AML-193 (cell line): ENCODE data around the gene KMT2B.
"Not testable (repeated sequence)": the region's sequence is repeated elsewhere in the genome, so short reads cannot be mapped to it uniquely, and the experiment has no call there.

Experiments
- DNase-seq, 2 experiments: peaks; one replicate each; lab custom pipeline; 2025; lab: John Stamatoyannopoulos, UW

The KMT2B gene

GRCh38 chr19:35710784-35711723, 6.7 kb upstream of the KMT2B start:
- DNase-seq = no peak

GRCh38 chr19:35712567-35713505, 5.0 kb upstream of the KMT2B start:
- no peak for DNase-seq

DNA sequence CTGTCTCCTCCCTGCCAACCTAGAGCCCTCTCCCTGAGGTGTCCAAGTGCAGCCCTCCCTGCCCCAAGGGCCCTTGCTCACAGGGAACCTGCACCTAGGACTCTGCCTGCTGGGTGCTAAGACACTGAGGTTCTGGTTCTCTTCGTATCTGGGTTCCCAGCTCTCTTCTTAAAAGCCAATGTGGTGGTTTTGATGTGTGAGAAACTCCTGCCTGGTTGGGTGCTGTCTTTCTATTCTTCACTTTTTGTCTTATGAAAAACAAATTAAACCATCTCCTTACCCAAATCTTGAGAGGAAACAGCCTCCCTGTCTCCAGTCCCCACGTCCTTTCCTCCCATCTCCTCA, 4.3 kb upstream of the KMT2B start:
- no peak for DNase-seq

- no peak for DNase-seq
Measured at GRCh38 chr19:35713904-35714495, 3.8 kb upstream of the KMT2B start.

GRCh38 chr19:35714601-35715354, 3.0 kb upstream of the KMT2B start:
- no peak for DNase-seq

DNA sequence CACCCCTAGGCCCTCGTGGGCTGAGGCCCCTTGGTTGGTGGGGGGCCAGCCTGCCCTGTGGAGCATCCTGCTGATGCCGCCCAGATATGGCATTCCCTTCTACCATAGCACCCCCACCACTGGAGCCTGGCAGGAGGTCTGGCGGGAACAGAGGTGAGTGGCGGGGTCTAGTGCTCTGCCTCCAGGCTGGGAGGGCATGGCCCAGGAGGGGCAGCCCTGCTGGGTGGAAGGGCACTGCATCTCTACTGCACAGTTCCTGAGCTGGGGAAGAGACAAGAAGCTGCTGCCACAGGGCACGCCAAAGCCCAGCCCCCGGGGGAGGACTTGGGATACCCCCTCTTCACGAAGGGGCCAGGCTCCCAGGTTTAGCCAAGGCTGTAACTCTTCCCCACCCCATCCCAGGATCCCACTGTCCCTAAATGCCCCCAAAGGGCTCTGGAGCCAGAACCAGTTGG, 2.4 kb upstream of the KMT2B start:
- DNase-seq = no peak

DNA sequence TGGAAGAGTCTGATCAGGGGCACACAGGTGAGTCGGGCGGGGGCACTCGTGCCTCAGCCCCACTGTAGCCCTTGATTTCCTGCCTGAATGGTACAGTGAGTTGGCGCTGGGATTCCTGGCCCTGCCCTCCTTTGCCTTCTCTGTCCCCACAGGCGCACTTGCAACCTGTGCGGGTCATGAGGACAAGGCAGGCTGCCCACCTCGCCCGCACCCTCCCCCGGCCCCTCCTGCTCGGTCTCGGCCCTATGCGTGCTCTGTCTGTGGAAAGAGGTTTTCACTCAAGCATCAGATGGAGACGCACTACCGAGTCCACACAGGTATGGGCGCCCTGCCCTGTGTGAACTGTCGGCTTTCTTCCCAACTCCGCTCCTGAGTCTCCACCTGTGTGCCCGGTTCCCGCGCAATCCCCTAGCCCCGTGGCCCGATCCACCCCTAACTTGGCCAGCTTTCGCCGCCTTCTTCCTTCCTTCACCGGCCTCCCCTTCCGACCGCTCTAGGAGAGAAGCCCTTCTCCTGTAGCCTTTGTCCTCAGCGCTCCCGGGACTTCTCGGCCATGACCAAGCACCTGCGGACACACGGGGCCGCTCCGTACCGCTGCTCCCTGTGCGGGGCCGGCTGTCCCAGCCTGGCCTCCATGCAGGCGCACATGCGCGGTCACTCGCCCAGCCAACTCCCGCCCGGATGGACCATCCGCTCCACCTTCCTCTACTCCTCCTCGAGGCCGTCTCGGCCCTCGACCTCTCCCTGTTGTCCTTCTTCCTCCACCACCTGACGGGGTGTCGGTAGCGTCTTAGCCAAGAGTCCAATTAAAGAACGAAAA, 1.6 kb upstream of the KMT2B start:
- DNase-seq = peak; percentile 43 to 68

DNA sequence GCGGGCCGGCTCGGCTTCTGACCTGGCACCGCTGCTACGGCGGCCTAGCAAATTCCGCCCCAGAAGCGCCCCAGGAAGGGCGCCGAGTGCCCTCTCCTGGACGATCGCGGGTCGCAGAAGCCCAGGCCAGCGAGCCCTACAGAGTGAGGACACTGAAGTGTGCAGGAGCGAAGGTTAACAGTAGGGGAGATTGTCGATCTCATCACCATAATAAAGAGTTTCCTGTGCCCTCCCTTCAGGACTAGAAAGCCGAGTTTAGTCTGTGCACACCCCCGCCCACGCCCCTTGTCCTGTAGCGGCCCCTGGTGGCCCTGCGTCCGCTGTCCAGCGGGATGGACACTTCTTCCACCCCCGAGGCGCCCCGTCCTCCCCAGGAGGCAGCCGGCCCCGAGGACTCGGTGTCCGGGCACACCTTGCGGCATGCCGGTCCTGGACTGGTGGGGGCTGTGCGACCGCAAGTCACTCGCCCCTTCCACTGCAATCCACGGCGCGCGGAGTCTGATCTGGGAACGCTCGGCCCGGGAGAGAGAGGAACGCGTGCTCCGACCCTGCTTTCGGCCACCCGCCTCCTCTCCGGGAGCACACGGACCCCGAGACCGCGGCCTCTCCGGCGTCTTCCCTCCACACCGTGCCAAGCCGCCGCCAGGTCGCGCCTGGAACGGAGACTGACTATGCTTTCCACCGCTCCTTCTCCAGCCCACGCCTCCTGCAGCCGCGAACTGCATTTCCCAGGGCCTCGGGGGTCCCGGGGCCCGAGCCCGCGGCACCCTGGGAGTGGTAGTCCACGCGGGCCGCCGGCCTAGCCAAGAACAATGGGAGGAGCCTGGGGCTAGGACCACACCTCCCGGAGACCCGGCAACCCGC, 770 bp upstream of the KMT2B start:
- DNase-seq = peak; percentile 88 to 92

GRCh38 chr19:35718345-35719041, 690 bp downstream of the KMT2B start:
- DNase-seq = peak in 1 of 2 experiments; percentile 9

DNA sequence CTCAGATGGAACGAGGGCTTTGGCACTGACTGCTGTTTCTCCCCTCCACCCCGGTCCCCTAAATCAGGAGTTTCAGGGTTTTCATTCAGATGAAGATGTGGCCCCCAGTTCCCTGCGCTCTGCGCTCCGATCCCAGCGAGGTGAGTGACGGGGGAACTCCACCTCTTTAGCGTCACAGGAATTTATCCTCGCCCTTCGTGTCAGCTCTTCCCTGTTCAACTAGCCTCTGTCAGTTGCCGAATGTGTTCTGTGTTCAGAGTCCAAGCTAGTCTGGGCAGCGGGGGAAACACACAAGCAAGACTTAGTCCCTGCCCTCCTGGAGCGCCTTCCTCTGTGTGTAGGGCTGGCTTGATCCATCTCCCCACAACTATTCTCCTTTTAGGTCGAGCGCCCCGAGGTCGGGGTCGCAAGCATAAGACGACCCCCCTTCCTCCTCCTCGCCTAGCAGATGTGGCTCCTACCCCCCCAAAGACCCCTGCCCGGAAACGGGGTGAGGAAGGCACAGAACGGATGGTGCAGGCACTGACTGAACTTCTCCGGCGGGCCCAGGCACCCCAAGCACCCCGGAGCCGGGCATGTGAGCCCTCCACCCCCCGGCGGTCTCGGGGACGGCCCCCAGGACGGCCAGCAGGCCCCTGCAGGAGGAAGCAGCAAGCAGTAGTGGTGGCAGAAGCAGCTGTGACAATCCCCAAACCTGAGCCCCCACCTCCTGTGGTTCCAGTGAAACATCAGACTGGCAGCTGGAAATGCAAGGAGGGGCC, 1.8 kb downstream of the KMT2B start:
- no peak for DNase-seq

DNA sequence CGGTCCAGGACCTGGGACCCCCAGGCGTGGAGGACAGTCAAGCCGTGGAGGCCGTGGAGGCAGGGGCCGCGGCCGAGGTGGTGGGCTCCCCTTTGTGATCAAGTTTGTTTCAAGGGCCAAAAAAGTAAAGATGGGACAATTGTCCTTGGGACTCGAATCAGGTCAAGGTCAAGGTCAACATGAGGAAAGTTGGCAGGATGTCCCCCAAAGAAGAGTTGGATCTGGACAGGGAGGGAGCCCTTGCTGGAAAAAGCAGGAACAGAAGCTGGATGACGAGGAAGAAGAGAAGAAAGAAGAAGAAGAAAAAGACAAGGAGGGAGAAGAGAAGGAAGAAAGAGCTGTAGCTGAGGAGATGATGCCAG, 2.3 kb downstream of the KMT2B start:
- DNase-seq = no peak

DNA sequence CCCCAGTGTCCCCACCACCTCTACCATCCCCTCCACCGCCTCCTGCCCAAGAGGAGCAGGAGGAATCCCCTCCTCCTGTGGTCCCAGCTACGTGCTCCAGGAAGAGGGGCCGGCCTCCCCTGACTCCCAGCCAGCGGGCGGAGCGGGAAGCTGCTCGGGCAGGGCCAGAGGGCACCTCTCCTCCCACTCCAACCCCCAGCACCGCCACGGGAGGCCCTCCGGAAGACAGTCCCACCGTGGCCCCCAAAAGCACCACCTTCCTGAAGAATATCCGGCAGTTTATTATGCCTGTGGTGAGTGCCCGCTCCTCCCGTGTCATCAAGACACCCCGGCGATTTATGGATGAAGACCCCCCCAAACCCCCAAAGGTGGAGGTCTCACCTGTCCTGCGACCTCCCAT, 2.8 kb downstream of the KMT2B start:
- DNase-seq = no peak

- DNase-seq = no peak
Measured at GRCh38 chr19:35721374-35721773, 3.6 kb downstream of the KMT2B start.

- no peak for DNase-seq
Measured at GRCh38 chr19:35722461-35722860, 4.7 kb downstream of the KMT2B start.

DNA sequence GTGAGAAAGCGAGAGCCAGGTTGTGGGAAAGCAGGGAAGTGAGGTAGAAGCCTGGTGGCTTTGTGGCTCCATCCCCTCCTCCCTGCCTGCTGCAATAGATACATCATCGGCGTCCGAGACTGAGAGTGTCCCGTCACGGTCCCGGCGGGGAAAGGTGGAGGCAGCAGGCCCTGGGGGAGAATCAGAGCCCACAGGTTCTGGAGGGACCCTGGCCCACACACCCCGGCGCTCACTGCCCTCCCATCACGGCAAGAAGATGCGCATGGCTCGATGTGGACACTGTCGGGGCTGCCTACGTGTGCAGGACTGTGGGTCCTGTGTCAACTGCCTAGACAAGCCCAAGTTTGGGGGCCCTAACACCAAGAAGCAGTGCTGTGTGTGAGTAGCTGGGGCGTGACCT, 5.1 kb downstream of the KMT2B start:
- no peak for DNase-seq

DNA sequence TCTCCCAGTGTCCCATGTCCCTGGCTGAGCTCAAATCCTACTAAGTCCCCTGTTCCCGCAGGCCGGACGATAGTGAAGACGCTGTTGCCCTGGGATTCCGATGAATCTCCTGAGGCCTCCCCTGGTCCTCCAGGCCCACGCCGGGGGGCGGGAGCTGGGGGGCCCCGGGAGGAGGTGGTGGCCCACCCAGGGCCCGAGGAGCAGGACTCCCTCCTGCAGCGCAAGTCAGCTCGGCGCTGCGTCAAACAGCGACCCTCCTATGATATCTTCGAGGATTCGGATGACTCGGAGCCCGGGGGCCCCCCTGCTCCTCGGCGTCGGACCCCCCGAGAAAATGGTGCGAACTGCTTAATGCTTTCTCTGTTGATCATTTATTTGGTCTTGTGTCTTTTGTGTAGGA, 5.9 kb downstream of the KMT2B start:
- no peak for DNase-seq

DNA sequence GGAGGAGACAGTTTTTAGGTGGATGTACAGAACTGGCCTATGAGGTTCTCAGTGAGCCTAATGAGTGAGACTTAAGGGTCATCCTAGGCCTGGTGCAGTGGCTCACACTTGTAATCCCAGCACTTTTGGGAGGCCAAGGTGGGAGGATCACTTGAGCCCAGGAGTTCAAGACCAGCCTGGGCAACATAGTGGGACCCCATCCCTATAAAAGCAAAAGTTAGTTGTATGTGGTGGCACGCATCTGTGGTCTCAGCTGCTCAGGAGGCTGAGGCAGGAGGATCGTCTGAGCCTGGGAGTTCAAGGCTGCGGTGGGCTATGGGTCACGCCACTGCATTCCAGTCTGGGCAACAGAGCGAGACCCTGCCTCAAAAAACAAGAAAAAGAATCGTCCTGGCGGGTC, 6.3 kb downstream of the KMT2B start:
- DNase-seq = not testable (repeated sequence)

GRCh38 chr19:35724560-35724959, 6.8 kb downstream of the KMT2B start:
- no peak for DNase-seq
